Immature natural killer cell (primary cell): ENCODE measurements around the gene C19orf53. TPM values are rescaled to one million over a fixed set of nuclear protein-coding genes. Genes with fewer than 3 reads are reported as not detected.
A peak's percentile ranks its signal among the peaks of the same experiment; 100 is the strongest.
"Not testable (repeated sequence)": the region's sequence is repeated elsewhere in the genome, so short reads cannot be mapped to it uniquely, and the experiment has no call there.

ENCODE experiments used
- DNase-seq, 3 donors: peaks; one replicate each; pipeline ENCODE4 v3.0.0; 2022; ENCODE audit warnings: mixed read lengths in 1 of 3
- H3K27ac Mint-ChIP-seq, 6 donors: one replicate each; pipeline ENCODE4 v1.8.0; 2020; ENCODE audit warnings: mixed read lengths in 6 of 6, mild to moderate bottlenecking in 5 of 6, inconsistent platforms in 4 of 6, moderate library complexity in 3 of 6
- H3K27me3 Mint-ChIP-seq, 3 donors: one replicate each; pipeline ENCODE4 v1.8.0; 2020 to 2021; ENCODE audit warnings: low read depth in 3 of 3, mild to moderate bottlenecking in 3 of 3, mixed read lengths in 3 of 3, moderate library complexity in 3 of 3, inconsistent platforms in 1 of 3
- H3K36me3 Mint-ChIP-seq, 3 donors: one replicate each; pipeline ENCODE4 v1.8.0; 2020; ENCODE audit warnings: mixed read lengths in 3 of 3, inconsistent platforms in 2 of 3, mild to moderate bottlenecking in 2 of 3
- H3K4me1 Mint-ChIP-seq, 2 donors: one replicate each; pipeline ENCODE4 v1.8.0; 2020; ENCODE audit warnings: inconsistent platforms in 2 of 2, mild to moderate bottlenecking in 2 of 2, mixed read lengths in 2 of 2, moderate library complexity in 1 of 2
- H3K4me3 Mint-ChIP-seq, 5 donors: one replicate each; pipeline ENCODE4 v1.8.0; 2020; ENCODE audit warnings: mild to moderate bottlenecking in 5 of 5, mixed read lengths in 5 of 5, inconsistent platforms in 3 of 5, moderate library complexity in 3 of 5
- H3K9me3 Mint-ChIP-seq, 6 donors: one replicate each; pipeline ENCODE4 v1.8.0; 2020; ENCODE audit warnings: mild to moderate bottlenecking in 6 of 6, mixed read lengths in 6 of 6, inconsistent platforms in 4 of 6, moderate library complexity in 3 of 6
- polyA plus RNA-seq, 3 donors: library from polyadenylated mRNA; unstranded; fragments of 300-500 nt; fragmentation: Illumina TruSeq; gene quantifications; one replicate each; pipeline ENCODE4 v1.2.3, GENCODE V29; 2021

Gene C19orf53
- polyA plus RNA-seq, 3 donors from 2014 or later = 178 to 259 (median 185) TPM

- H3K9me3 Mint-ChIP-seq = no peaks in the 10 kb centered on the region
- no peak overlapping the region for H3K27ac Mint-ChIP-seq
- peaks cover 11 to 17% of the 10 kb centered on the region in 2 donors for H3K4me1 Mint-ChIP-seq
- peaks cover 0 to 11% (median 6%) of the 10 kb centered on the region in 3 donors for H3K36me3 Mint-ChIP-seq
- DNase-seq = no peak
- H3K27me3 Mint-ChIP-seq = no peaks in the 10 kb centered on the region
- H3K4me3 Mint-ChIP-seq = no peak overlapping the region
Measured at GRCh38 chr19:13768510-13768909, 5.7 kb upstream of the C19orf53 start.

DNA sequence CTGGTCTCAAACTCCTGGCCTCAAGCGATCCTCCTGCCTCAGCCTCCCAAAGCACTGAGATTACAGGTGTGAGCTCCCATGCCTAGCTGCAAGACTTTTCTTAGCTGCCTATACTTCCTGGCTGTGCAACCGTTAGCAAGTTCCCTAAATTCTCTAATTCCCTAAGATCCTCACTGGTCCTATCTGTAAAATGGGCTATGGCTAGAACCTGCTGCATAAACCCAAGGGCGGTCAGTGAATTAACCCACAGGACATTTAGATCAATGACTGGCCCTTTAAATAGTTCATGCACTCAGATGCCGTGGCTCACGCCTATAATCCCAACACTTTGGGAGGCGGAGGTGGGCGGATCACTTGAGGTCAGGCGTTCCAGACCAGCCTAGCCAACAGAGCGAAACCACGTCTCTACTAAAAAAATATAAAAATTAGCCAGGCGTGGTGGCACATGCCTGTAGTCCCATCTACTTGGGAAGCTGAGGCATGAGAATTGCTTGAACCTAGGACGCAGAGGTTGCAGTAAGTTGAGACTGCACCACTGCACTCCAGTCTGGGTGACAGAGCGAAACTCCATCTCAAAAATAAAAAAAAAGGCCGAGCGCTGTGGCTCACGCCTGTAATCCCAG, 4.1 kb upstream of the C19orf53 start:
- Mint-ChIP-seq H3K4me3 (no peak overlapping the region), H3K4me1 (peaks cover 20 to 22% of the 10 kb centered on the region in 2 donors), H3K9me3 (no peaks in the 10 kb centered on the region), H3K27ac (no peak overlapping the region), H3K36me3 (peaks cover 0 to 15% (median 6%) of the 10 kb centered on the region in 3 donors), H3K27me3 (peaks cover 0 to 3% (median 3%) of the 10 kb centered on the region in 3 donors)
- DNase-seq = no peak

GRCh38 chr19:13778398-13778797, 4.1 kb downstream of the C19orf53 start:
- Mint-ChIP-seq H3K9me3 (no peaks in the 10 kb centered on the region), H3K4me3 (no peak overlapping the region), H3K27me3 (peaks cover 4 to 9% (median 7%) of the 10 kb centered on the region in 3 donors), H3K4me1 (peaks cover 28% of the 10 kb centered on the region in 2 donors), H3K36me3 (peaks cover 3 to 17% (median 4%) of the 10 kb centered on the region in 3 donors), H3K27ac (no peak overlapping the region)
- no peak for DNase-seq

DNA sequence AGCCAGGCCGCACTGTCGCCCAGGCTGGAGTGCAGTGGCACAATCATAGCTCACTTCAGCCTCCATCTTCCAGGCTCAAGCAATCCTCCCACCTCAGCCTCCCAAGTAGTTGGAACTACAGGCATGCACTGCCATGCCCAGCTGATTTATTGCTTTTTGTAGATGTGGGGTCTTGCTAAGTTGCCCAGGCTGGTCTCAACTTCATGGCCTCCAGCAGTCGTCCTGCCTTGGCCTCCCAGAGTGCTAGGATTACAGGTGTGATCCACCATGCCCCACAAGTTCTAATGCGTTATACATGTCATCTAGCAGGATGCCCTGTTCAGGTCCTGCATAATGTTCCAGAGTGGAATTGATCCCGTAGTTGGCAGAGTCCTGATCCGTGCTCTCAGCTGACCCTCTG, 4.6 kb downstream of the C19orf53 start:
- H3K36me3 Mint-ChIP-seq = peaks cover 3 to 17% (median 4%) of the 10 kb centered on the region in 3 donors
- H3K27me3 Mint-ChIP-seq = peaks cover 6 to 9% (median 7%) of the 10 kb centered on the region in 3 donors
- H3K4me3 Mint-ChIP-seq = no peak overlapping the region
- H3K9me3 Mint-ChIP-seq = no peaks in the 10 kb centered on the region
- no peak for DNase-seq
- peak overlapping the region in 2 of 6 donors; percentile 53 to 59 for H3K27ac Mint-ChIP-seq
- H3K4me1 Mint-ChIP-seq = peaks cover 26 to 27% of the 10 kb centered on the region in 2 donors

- H3K36me3 Mint-ChIP-seq = peaks cover 3 to 14% (median 4%) of the 10 kb centered on the region in 3 donors
- H3K4me3 Mint-ChIP-seq, H3K9me3 Mint-ChIP-seq, DNase-seq, H3K27me3 Mint-ChIP-seq: not testable (repeated sequence)
- H3K4me1 Mint-ChIP-seq = peaks cover 21% of the 10 kb centered on the region in 2 donors
- H3K27ac Mint-ChIP-seq = peak overlapping the region in 1 of 6 donors; percentile 41
Measured at GRCh38 chr19:13779794-13780193, 5.5 kb downstream of the C19orf53 start.

GRCh38 chr19:13781547-13781946, 7.3 kb downstream of the C19orf53 start:
- no peak for DNase-seq
- Mint-ChIP-seq H3K27me3 (peaks cover 4 to 8% (median 6%) of the 10 kb centered on the region in 3 donors), H3K27ac (no peak overlapping the region), H3K36me3 (peaks cover 2 to 12% (median 3%) of the 10 kb centered on the region in 3 donors), H3K9me3 (no peaks in the 10 kb centered on the region), H3K4me1 (peaks cover 12 to 13% of the 10 kb centered on the region in 2 donors), H3K4me3 (no peak overlapping the region)

DNA sequence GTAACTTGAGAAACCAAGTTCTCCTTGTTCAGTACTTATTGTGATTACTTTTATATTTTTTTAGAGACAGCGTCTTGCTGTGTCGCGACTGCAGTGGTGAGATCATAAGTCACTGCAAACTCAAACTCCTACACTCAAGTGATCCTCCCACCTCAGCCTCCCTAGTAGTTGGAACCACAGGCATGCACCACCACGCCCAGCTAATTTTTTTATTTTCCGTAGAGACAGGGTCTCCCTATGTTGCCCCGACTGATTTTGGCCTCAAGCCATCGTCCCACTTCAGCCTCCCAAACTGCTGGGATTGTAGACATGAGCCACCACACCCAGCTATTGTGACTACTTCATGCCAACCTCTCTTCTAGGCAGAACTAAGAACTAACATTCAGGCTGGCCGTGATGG, 8.3 kb downstream of the C19orf53 start:
- no peak overlapping the region for H3K27ac Mint-ChIP-seq
- no peaks in the 10 kb centered on the region for H3K9me3 Mint-ChIP-seq
- peaks cover 13% of the 10 kb centered on the region in 2 donors for H3K4me1 Mint-ChIP-seq
- H3K36me3 Mint-ChIP-seq = peaks cover 0 to 9% (median 0%) of the 10 kb centered on the region in 3 donors
- DNase-seq = no peak
- no peak overlapping the region for H3K4me3 Mint-ChIP-seq
- H3K27me3 Mint-ChIP-seq = peaks cover 7 to 9% (median 7%) of the 10 kb centered on the region in 3 donors

DNA sequence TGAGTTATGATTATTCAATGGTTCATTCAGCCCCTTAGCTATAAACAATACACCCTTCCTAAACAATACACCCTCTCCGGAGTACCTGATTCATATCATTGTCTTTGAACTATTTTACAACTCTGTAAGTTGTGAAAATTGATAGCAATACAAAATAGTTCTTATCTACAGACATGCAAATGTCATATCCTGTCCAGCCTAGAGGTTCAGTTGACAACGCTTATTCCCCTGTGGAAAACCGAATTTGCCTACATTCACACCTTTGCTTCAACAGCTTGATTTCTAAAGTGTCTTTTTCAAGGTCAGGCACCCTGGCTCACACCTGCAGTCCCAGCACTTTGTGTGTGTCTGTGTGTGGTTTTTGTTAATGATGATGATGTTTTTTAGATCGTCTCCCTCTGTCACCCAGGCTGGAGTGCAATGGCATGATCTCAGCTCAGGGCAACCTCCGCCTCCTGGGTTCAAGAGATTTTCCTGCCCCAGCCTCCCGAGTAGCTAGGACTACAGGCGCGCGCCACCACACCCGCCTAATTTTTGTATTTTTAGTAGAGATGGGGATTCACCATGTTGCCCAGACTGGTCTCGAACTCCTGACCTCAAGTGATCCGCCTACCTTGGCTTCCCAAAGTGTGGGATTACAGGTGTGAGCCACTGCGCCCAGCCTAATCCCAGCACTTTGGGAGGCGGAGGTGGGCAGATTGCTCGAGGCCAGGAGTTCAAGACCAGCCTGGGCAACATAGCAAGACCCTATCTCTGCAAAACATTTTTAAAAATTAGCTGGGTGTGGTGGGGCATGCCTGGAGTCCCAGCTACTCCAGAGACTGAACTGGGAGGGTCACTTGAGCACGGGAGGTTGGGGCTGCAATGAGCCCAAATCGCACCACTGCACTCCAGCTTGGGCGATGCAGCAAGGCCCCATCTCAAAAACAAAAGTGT, 9.6 kb downstream of the C19orf53 start:
- no peak for DNase-seq
- Mint-ChIP-seq H3K27me3 (peaks cover 11 to 12% (median 11%) of the 10 kb centered on the region in 3 donors), H3K27ac (no peak overlapping the region), H3K36me3 (peaks cover 0 to 6% (median 0%) of the 10 kb centered on the region in 3 donors), H3K9me3 (no peaks in the 10 kb centered on the region), H3K4me1 (peaks cover 24 to 25% of the 10 kb centered on the region in 2 donors), H3K4me3 (no peak overlapping the region)

DNA sequence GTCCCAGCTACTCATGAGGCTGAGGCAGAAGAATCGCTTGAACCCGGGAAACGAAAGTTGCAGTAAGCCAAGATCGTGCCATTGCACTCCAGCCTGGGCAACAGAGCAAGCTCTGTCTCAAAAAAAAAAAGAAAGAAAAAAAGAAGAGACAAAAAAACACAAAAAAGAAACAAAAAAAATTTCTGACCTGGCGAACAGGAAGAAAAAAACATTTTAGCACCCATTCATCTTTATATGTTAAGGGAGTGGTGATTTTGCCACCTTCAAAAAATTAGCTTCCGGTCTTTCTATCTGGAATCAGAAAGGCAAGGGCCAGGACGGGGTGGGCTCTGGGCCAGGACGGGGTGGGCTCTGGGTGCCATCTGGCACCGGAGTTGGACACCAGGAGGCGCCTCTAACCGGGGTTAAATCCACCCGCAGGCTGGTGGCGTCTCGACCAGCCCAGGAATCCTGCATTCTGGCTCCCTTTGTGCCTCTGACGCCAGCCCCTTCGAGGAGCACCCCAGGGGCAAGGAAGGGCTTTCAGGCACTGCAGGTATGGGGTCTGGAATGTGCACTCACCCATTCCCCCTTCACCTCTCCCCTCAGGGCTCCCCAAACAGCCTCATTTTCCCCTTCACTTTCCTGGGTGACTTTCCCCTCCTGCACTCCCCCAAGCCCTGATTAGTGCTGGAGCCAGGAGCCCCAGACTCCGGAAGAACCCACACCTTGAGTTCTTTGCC, 10.6 kb downstream of the C19orf53 start:
- Mint-ChIP-seq H3K27ac (peak overlapping the region in 5 of 6 donors; percentile 42 to 78 (median 71)), H3K36me3 (no peaks in the 10 kb centered on the region), H3K4me1 (peaks cover 31% of the 10 kb centered on the region in 2 donors), H3K9me3 (no peaks in the 10 kb centered on the region), H3K27me3 (peaks cover 14 to 15% (median 15%) of the 10 kb centered on the region in 3 donors), H3K4me3 (peak overlapping the region; percentile 30 to 64 (median 60))
- DNase-seq = peak; percentile 67 to 74 (median 72)

GRCh38 chr19:13788991-13789390, 14.7 kb downstream of the C19orf53 start:
- H3K36me3 Mint-ChIP-seq = no peaks in the 10 kb centered on the region
- H3K27me3 Mint-ChIP-seq = peaks cover 15 to 21% (median 20%) of the 10 kb centered on the region in 3 donors
- H3K4me1 Mint-ChIP-seq = peaks cover 42 to 45% of the 10 kb centered on the region in 2 donors
- H3K4me3 Mint-ChIP-seq = peak overlapping the region; percentile 68 to 96 (median 79)
- H3K9me3 Mint-ChIP-seq = no peaks in the 10 kb centered on the region
- peak overlapping the region; percentile 62 to 95 (median 92) for H3K27ac Mint-ChIP-seq
- peak; percentile 53 to 63 (median 59) for DNase-seq

- Mint-ChIP-seq H3K4me1 (peaks cover 44 to 50% of the 10 kb centered on the region in 2 donors), H3K4me3 (peak overlapping the region; percentile 76 to 93 (median 84)), H3K27ac (peak overlapping the region; percentile 93 to 99 (median 98)), H3K9me3 (no peaks in the 10 kb centered on the region), H3K27me3 (peaks cover 22 to 29% (median 23%) of the 10 kb centered on the region in 3 donors), H3K36me3 (no peaks in the 10 kb centered on the region)
- peak; percentile 82 to 85 (median 83) for DNase-seq
Measured at GRCh38 chr19:13790354-13790753, 16.1 kb downstream of the C19orf53 start.

DNA sequence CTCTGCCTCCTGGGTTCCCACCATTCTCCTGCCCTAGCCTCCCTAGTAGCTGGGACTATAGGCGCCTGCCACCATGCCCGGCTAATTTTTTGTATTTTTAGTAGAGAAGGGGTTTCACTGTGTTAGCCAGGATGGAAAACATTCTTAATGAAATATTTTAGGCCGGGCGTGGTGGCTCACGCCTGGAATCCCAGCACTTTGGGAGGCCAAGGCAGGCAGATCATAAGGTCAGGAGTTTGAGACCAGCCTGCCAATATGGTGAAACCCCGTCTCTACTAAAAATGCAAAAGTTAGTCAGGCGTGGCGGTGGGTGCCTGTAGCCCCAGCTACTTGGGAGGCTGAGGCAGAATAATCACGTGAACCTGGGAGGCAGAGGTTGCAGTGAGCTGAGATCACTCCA, 19.1 kb downstream of the C19orf53 start:
- peak overlapping the region; percentile 63 to 97 (median 96) for H3K4me3 Mint-ChIP-seq

DNA sequence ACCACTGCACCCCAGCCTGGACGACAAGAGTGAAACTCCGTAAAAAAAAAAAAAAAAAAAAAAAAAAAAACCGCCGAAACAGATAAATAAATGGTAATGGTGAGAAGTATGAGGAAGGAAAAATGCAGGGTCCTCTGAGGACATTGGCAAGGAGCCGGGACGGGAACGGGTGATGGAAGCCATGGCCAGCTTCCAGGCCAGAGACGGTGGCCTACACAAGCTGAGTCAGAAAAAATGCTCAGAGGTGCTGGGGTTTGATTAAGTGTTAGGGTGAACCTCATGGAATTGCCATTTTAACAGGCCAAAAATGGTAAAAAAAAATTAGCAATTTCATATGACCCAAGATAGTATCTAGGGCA, 20.1 kb downstream of the C19orf53 start:
- Mint-ChIP-seq H3K36me3 (no peaks in the 10 kb centered on the region), H3K27ac (peak overlapping the region; percentile 83 to 98 (median 96)), H3K4me1 (peaks cover 34 to 40% of the 10 kb centered on the region in 2 donors), H3K27me3 (peaks cover 14 to 19% (median 16%) of the 10 kb centered on the region in 3 donors), H3K9me3 (no peaks in the 10 kb centered on the region), H3K4me3 (peak overlapping the region; percentile 96 to 99 (median 97))
- no peak for DNase-seq

More for the DNA sequence above, 19.1 kb downstream of the C19orf53 start:
- peak overlapping the region in 3 of 6 donors; percentile 66 to 96 (median 83) for H3K27ac Mint-ChIP-seq
- not testable (repeated sequence) for H3K9me3 Mint-ChIP-seq, DNase-seq, H3K36me3 Mint-ChIP-seq
- peaks cover 44 to 49% of the 10 kb centered on the region in 2 donors for H3K4me1 Mint-ChIP-seq
- H3K27me3 Mint-ChIP-seq = peaks cover 18 to 23% (median 21%) of the 10 kb centered on the region in 3 donors
